Fibroblast of lung (primary cell): Measurements from ENCODE around the gene EDC3.

Experiments used
- CTCF ChIP-seq, 2 donors: IDR thresholded peaks in 1 of 2; conservative IDR thresholded peaks in 1 of 2; 1 replicate in 1 of 2; 2 replicates in 1 of 2; pipeline ENCODE4 v1.5.1; 2011 to 2012; ENCODE audit warnings: low read length in 2 of 2, control low read depth in 1 of 2, inconsistent platforms in 1 of 2, low read depth in 1 of 2, mild to moderate bottlenecking in 1 of 2
- EZH2 ChIP-seq: IDR thresholded peaks from 2 replicates; pipeline ENCODE4 v1.5.1; 2012; ENCODE audit warnings: low read length, control low read depth, mild to moderate bottlenecking; ENCODE audit errors: missing control alignments

- TF ChIP-seq CTCF (conservative IDR thresholded peaks at IDR 0.05 in 1 of 2, IDR thresholded peaks at IDR 0.05 in 1 of 2; ENCODE audit: low read depth in 1 of 2, low read length in 2 of 2) (no peak), EZH2 (no peak)
Measured at GRCh38 chr15:74648051-74648842, 47.6 kb downstream of the EDC3 start.
